ENCODE results near the gene ATP10A.

The ATP10A gene

GRCh38 chr15:25719101-25719985 is 143.8 kb downstream of the ATP10A start:
- peaks cover 21% of the 10 kb centered on the region for H3K36me3 Mint-ChIP-seq (ENCODE audit: low read depth)
- H3K9me3 Mint-ChIP-seq: no peaks in the 10 kb centered on the region
- ATAC-seq: no peak
- H3K27ac Mint-ChIP-seq: no peak overlapping the region
- DNase-seq: no peak
- H3K4me3 Mint-ChIP-seq: no peak overlapping the region
- H3K27me3 Mint-ChIP-seq: no peaks in the 10 kb centered on the region
- H3K4me1 Mint-ChIP-seq: no peaks in the 10 kb centered on the region

DNA sequence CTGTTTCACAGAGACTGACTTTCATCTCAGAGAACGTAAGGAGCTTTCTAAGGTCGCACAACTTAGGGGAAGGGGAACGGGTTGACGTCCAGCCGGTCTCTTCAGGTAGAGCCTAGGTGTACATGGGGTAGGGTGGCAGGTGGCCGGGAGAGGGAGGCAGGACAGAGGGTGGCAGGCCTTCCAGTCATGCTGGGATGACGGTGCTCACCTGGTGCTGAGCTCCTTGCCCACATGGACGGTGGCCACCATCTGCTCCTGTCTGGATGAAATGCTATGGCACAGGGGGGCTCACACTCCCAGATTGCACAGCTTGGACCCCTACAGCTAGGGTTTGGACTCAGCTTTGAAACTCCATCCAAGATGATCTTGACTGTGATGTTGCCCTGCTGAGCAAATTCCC is 144.5 kb downstream of the ATP10A start:
- DNase-seq: no peak
- no peak overlapping the region for H3K27ac Mint-ChIP-seq
- no peaks in the 10 kb centered on the region for H3K4me1 Mint-ChIP-seq
- no peak for ATAC-seq
- peaks cover 21% of the 10 kb centered on the region for H3K36me3 Mint-ChIP-seq (ENCODE audit: low read depth)
- H3K9me3 Mint-ChIP-seq: no peaks in the 10 kb centered on the region
- no peaks in the 10 kb centered on the region for H3K27me3 Mint-ChIP-seq
- no peak overlapping the region for H3K4me3 Mint-ChIP-seq

- ATAC-seq (no peak), DNase-seq (no peak)
- Mint-ChIP-seq H3K36me3 (ENCODE audit: low read depth) (peaks cover 23% of the 10 kb centered on the region), H3K4me3 (no peak overlapping the region), H3K27ac (no peak overlapping the region), H3K9me3 (no peaks in the 10 kb centered on the region), H3K4me1 (no peaks in the 10 kb centered on the region), H3K27me3 (no peaks in the 10 kb centered on the region)
These were observed 145.0 kb downstream of the ATP10A start for GRCh38 chr15:25718169-25718536.

- Mint-ChIP-seq H3K9me3 (no peaks in the 10 kb centered on the region), H3K27me3 (no peaks in the 10 kb centered on the region), H3K36me3 (ENCODE audit: low read depth) (peaks cover 21% of the 10 kb centered on the region), H3K27ac (no peak overlapping the region), H3K4me3 (no peak overlapping the region), H3K4me1 (no peaks in the 10 kb centered on the region)
- ATAC-seq (no peak), DNase-seq (no peak)
These were observed 145.5 kb downstream of the ATP10A start for GRCh38 chr15:25717457-25718168.

GRCh38 chr15:25717127-25717456 is 146.0 kb downstream of the ATP10A start:
- H3K9me3 Mint-ChIP-seq: no peaks in the 10 kb centered on the region
- DNase-seq (no peak), ATAC-seq (no peak)
- H3K27ac Mint-ChIP-seq: no peak overlapping the region
- H3K4me1 Mint-ChIP-seq: no peaks in the 10 kb centered on the region
- no peak overlapping the region for H3K4me3 Mint-ChIP-seq
- peaks cover 21% of the 10 kb centered on the region for H3K36me3 Mint-ChIP-seq (ENCODE audit: low read depth)
- no peaks in the 10 kb centered on the region for H3K27me3 Mint-ChIP-seq

DNA sequence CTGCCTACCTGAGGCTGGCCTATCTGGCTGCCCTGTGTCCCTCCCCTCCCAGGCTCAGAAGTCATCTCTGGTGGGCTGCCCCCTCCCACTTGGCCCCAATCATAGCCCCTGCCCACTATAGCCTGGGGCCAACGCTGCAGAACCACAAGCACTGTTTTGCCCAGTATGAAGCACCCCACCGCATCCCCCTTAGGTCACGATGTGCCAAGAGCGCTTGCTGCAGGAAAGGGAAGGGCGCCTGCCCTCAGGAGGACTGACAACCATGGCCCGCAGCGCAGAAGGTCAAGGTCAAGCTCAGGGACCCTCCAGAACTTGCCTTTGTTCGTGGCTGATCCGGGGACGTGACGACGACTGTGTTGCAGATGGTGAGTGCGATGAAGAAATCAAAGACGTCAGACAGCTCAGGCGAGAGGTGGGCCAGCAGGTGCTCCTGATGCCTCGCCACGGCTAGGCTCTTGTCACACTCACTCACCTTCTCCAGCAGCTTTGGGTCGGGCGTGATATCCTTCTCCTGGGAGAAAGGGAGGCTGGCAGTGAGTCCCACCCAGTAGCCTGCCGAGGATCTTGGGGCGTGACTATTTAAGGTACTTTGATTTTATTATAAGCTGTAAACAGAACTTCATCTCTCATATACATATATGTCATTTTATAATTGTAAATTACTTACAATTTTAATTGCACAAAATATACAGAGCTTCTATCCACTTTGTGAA is 146.6 kb downstream of the ATP10A start:
- DNase-seq: no peak
- no peaks in the 10 kb centered on the region for H3K27me3 Mint-ChIP-seq
- H3K4me3 Mint-ChIP-seq: no peak overlapping the region
- H3K27ac Mint-ChIP-seq: no peak overlapping the region
- no peak for ATAC-seq
- peaks cover 16% of the 10 kb centered on the region for H3K36me3 Mint-ChIP-seq (ENCODE audit: low read depth)
- H3K9me3 Mint-ChIP-seq: no peaks in the 10 kb centered on the region
- H3K4me1 Mint-ChIP-seq: no peaks in the 10 kb centered on the region

DNA sequence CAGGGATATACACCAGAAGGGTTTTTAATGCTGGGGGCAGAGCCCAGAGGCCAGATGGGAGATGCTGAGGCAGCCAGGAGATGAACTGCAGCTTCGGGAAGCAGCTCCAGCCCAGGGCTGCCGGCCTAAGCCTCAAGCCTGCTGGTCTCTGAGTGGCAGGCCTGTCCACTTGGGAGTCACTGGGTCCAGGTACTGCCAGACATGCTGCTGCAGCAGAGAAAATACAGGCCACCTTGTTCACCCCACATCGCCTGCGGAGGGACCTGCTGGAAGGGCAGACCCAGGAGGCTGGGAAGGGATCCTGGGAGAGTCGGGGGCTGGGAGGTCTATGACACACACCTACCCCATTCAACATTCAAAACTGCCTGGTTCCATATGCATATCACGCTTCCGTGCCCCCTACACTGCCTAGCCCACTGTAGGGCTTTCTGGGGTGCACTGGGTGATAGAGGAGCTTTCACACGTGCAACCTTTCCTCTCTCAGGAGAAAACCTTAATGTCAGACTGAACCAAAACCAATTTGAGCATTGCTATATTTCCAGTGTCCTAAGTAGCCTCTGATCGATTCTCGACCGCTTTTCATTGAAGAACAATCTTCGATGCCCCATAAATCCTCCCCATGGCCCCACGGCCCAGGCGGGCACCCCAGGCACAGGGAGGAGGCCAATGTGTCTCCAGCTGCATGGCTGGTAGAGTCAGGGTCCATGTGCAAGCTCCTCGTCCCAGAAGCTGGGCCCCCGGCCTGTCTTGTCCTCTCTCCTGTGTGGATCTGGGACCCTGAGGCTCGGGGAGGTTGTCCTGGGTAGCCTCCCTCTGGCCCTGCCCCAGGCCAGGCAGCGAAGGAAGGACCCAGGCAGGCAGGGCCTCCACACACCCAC is 147.4 kb downstream of the ATP10A start:
- ATAC-seq (no peak), DNase-seq (no peak)
- Mint-ChIP-seq H3K4me3 (no peak overlapping the region), H3K27ac (no peak overlapping the region), H3K36me3 (ENCODE audit: low read depth) (peaks cover 8% of the 10 kb centered on the region), H3K9me3 (no peaks in the 10 kb centered on the region), H3K4me1 (no peaks in the 10 kb centered on the region), H3K27me3 (no peaks in the 10 kb centered on the region)

GRCh38 chr15:25714538-25714840 is 148.6 kb downstream of the ATP10A start:
- Mint-ChIP-seq H3K9me3 (no peaks in the 10 kb centered on the region), H3K27ac (no peak overlapping the region), H3K36me3 (ENCODE audit: low read depth) (peaks cover 2% of the 10 kb centered on the region), H3K27me3 (no peaks in the 10 kb centered on the region), H3K4me3 (no peak overlapping the region), H3K4me1 (no peaks in the 10 kb centered on the region)
- ATAC-seq: no peak
- DNase-seq: no peak

DNA sequence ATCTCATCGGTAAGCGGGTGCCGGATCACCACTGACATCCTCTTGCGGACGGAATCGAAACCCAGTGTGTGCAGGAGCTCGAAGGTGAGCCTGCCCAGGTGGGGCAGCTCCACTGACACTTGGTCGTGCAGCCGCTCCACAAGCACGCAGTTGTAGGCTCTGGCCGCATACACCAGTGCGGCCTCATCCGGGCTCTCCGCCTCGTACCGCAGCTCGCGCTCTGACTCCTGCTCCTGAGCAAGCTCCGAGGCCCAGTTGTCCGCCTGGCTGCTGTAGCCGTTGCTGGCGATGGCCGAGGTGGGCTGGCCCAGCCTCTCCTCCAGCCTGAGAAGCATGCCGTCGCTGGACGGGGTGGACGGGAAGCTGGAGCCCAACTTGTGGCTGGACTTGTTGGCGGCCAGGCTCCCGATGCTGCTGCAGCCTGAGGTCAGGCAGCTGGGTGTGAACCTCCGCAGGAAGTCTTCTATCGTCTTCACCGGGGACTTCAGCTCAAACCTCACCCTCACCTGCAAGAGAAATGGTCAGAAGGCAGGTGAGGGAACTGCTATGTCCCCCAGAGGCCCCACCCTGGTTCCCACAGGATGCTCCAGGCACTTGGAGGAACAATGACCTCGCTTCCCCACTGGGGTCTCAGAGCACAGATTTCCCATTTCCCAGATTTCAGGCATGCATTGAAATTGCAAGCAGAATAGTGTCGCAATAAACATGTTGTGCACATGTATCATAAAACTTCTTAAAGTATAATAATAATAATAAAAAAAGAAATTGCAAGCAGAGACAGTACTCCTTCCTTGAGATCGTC is 149.2 kb downstream of the ATP10A start:
- Mint-ChIP-seq H3K27me3 (no peaks in the 10 kb centered on the region), H3K9me3 (no peaks in the 10 kb centered on the region), H3K4me1 (no peaks in the 10 kb centered on the region), H3K4me3 (no peak overlapping the region), H3K27ac (no peak overlapping the region), H3K36me3 (ENCODE audit: low read depth) (peaks cover 2% of the 10 kb centered on the region)
- ATAC-seq (no peak), DNase-seq (no peak)

- DNase-seq (no peak), ATAC-seq (no peak)
- no peak overlapping the region for H3K4me3 Mint-ChIP-seq
- H3K9me3 Mint-ChIP-seq: no peaks in the 10 kb centered on the region
- no peaks in the 10 kb centered on the region for H3K4me1 Mint-ChIP-seq
- no peaks in the 10 kb centered on the region for H3K27me3 Mint-ChIP-seq
- peaks cover 2% of the 10 kb centered on the region for H3K36me3 Mint-ChIP-seq (ENCODE audit: low read depth)
- H3K27ac Mint-ChIP-seq: no peak overlapping the region
These were observed 150.2 kb downstream of the ATP10A start for GRCh38 chr15:25712961-25713355.

DNA sequence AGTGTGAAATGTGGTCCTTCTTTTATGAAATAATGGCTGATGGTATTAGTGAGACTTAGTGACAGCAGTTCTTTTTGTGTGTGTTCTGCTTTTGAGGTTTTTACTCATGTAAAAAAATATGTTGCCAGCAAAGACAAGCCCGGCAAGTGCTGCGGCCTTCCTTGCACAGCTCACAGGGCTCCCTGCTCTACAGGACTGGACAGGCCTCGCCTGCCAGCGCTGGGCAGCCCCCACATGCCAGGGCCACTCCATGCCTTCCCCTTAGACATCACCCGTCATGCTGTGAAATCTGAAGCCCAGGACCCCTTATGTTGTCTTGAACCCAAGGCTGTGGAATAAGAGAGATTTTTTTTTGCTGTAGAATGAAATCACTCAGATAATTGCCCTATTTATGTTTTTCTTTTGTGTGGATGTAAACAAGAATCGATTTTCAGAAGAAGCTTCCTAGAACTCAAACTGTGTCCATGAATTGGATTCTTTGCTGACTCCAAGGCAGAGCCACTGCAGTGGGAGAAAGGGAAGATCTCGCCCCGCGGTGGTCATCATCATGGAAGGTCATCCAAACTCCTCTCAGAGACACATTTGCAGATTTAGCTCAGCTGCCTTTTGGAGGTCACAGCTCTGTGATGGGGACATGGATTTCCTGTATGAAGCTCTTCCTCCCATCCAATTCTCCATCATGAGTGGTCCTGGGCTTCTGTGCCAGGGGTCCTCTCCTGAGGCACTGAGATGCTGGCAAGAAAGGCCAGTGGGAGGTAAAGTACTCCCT is 150.8 kb downstream of the ATP10A start:
- H3K27me3 Mint-ChIP-seq: no peaks in the 10 kb centered on the region
- ATAC-seq (no peak), DNase-seq (no peak)
- H3K27ac Mint-ChIP-seq: no peak overlapping the region
- H3K4me3 Mint-ChIP-seq: no peak overlapping the region
- H3K9me3 Mint-ChIP-seq: no peaks in the 10 kb centered on the region
- H3K4me1 Mint-ChIP-seq: no peaks in the 10 kb centered on the region
- peaks cover 2% of the 10 kb centered on the region for H3K36me3 Mint-ChIP-seq (ENCODE audit: low read depth)

DNA sequence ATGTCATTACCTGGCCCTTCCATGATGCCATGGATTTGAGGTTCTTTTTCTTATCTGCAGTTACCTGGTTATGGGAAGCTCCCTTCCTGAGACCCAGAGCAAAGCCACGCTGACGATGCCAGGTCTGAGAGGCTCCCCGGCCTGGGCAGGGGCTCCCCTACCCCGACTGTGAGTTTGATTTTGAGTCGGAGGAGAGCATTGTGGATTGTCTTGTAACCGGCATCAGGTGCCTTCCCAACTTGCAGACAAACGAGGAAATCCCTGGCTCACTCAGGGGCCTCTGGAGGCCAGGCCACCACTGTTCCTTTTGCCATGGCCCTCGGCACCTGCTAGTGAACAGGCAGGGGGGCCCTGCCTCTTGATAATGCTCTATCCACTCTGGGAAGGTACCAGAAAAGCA is 151.4 kb downstream of the ATP10A start:
- Mint-ChIP-seq H3K4me3 (no peak overlapping the region), H3K36me3 (ENCODE audit: low read depth) (peaks cover 2% of the 10 kb centered on the region), H3K27ac (no peak overlapping the region), H3K9me3 (no peaks in the 10 kb centered on the region), H3K4me1 (no peaks in the 10 kb centered on the region), H3K27me3 (no peaks in the 10 kb centered on the region)
- DNase-seq (no peak), ATAC-seq (no peak)

DNA sequence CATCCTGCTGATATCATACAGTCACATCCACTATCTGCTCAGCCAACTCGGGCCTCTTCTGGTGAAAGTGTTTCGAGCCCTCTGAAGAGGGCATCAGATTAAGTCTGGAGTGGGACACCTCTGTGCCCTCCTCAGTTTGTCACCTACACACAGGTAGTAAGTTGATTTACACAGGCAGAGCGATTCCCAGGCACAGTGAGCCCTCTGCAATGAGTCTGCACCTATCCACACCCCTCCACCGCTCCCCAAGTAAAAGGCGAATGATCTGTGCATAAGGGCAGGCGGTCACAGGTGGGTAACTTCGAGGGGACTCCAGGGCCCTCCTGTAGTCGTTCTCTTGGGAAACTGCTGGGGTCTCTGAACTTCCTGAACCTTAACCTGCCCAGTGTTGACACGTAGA is 152.0 kb downstream of the ATP10A start:
- Mint-ChIP-seq H3K27ac (no peak overlapping the region), H3K4me1 (no peaks in the 10 kb centered on the region), H3K9me3 (no peaks in the 10 kb centered on the region), H3K36me3 (ENCODE audit: low read depth) (peaks cover 2% of the 10 kb centered on the region), H3K4me3 (no peak overlapping the region), H3K27me3 (no peaks in the 10 kb centered on the region)
- ATAC-seq (no peak), DNase-seq (no peak)
